HG03439 (cell line): Measurements from ENCODE around the gene CNGA3.
A peak's percentile ranks its signal among the peaks of the same experiment; 100 is the strongest.

ENCODE experiments used
- ATAC-seq: cut with Tn5 transposase; IDR thresholded peaks from one replicate; pipeline ENCODE4 v1.9.1; 2021; ENCODE audit warnings: mild to moderate bottlenecking, moderate library complexity; ENCODE audit not compliant: unreplicated experiment

CNGA3 gene

GRCh38 chr2:98438190-98439133 is 92.2 kb downstream of the CNGA3 start:
- ATAC-seq = peak; percentile 90

GRCh38 chr2:98441706-98442450 is 95.6 kb downstream of the CNGA3 start:
- no peak for ATAC-seq

- no peak for ATAC-seq
Measured at GRCh38 chr2:98442488-98442887, 96.2 kb downstream of the CNGA3 start.

DNA sequence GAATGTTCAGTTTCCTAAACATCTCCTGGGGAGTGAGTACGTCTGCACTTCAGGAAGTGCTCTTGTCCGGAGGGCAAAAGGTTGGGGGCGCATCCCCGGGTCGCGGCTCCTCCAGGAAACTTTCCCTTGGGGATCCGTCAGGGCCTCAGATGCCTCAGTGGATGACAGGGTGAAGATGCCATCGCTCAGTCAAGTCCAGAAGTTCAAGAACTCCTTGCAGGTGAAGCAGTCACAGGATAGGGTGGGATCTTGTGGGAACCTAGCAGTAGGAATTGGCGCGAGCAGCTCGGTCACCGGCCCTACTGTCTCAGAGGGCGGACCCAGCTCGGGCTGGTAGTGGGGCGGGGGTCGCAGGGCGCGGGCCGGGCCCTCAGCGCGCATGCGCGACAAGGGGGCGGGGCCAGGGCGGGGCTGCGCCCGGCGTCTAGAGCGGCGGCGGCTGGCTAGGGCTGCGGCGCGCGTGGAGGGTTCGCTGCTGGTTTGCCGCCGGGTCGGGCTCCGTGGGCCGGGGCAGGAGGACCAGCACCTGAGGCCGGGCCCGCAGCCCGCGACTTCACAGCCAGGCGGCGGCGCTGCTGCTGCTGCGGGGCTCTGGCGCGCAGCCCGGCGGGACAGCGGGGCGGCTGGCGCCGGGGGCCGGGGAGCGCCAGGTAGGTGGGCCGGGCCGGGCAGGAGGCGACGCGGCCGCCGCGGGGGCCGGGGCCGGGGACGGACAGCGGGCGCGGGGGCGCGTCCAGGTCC is 98.3 kb downstream of the CNGA3 start, which contains the start of gene INPP4A:
Gene INPP4A (plus strand): TSS at position 423 of the 741 bp plus-strand sequence. CDS start 75,191 bp downstream, outside the sequence.
- ATAC-seq = peak; percentile 78

GRCh38 chr2:98445177-98445682 is 99.0 kb downstream of the CNGA3 start:
- ATAC-seq = peak; percentile 53

- ATAC-seq = no peak
Measured at GRCh38 chr2:98445683-98446581, 99.7 kb downstream of the CNGA3 start.

DNA sequence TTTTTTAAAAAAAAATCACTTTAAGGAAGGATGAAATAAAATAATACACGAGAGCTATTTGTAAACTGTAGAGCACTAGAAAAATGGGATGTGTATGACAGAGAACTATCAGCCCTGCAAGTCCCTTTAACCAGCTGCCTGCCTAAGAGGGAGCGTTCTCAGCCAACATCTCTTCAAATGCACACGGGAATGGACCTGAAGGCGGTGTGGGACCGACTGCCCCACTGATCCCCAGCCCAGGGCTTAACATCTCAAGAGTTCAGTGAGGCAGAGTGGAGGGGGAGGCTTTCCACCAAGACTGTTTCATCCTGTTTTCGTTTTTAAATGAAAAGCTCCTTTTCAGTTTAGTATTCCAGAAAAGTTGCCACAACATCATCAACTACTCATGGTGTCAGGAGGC is 100.6 kb downstream of the CNGA3 start:
- no peak for ATAC-seq
